GM10266 (cell line): ENCODE measurements around the gene ETV1.

Experiments
- DNase-seq: peaks from one replicate; pipeline ENCODE4 v3.0.0; 2012; ENCODE audit errors: extremely low spot score
- CTCF ChIP-seq: IDR thresholded peaks from 2 replicates; pipeline ENCODE4 v1.5.1; 2012; ENCODE audit warnings: mild to moderate bottlenecking, low read depth; ENCODE audit not compliant: control insufficient read depth, insufficient read depth; ENCODE audit errors: missing control alignments

The ETV1 gene

DNA sequence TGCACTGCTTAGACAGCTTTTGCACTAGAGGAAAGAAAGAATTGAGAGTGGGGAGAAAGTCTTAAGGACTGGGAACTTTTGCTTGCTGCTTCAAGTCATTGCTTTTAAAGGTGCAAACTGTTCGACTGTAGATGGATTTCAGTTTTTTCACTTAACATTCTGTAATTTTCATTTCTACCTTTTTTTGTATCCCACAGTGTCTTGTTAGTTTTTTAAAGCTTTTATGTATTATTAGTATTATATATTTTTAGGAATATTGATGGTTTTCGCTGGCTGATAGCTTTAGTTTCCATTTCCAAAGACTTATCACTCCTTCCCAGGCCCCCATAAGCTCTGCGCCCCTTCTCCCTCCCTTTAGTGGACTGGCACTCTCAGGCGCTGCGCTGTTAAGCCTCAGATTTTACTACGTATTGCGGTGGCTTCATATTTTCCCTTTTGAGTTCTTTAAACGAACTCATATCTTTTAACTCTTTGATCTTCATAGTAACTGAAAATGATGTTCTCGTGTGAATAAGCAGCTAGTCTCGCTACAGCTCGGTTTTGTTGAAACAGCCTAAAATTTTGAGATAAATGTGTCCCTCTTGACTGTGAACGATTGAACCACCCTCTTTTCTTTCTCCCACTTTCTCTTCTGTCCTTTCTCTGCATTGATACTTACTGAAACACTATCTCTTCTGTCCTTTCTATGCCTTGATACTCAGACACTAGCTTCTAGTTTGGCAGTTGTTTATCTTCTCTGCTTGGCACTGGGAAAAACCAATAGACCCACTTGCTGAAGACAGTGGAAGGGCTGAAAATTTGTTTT is 2.5 kb upstream of the ETV1 start:
- no peak for DNase-seq
- no peak for TF ChIP-seq CTCF

GRCh38 chr7:13990984-13991790 is 1.7 kb upstream of the ETV1 start:
- TF ChIP-seq CTCF = no peak
- DNase-seq = peak; percentile 28

DNA sequence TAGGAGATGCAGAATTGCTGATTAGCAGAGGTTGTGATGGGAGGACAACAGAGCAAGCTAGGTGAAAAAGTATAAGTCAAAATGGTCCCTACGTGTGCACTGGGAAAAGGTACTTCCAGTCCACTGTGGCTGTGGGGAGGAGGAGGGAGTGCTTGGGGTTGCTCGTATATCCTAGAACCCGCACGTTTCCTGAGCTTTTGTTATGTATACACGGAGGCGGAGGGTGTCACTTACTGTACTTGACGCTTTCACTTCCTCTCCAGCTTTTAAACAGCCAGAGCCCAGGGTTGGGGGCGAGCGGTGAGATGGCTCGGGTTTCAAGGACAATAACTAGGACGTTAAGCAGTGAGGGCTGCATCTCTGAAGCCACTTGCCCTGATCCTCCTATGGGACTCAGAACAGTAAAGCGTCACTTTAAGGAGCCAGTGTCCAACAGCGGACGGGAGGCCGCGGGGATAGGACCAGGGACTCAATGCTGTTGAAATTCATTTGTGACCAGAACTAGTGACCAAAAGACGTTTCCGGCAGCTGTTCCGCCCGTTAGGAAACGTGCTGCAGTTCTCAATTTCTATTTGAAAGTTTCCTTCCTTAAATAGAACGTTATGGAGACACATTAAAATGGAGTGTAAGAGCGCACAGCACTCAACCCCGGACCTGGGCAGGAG is 985 bp upstream of the ETV1 start:
- TF ChIP-seq CTCF = no peak
- peak; percentile 19 for DNase-seq

DNA sequence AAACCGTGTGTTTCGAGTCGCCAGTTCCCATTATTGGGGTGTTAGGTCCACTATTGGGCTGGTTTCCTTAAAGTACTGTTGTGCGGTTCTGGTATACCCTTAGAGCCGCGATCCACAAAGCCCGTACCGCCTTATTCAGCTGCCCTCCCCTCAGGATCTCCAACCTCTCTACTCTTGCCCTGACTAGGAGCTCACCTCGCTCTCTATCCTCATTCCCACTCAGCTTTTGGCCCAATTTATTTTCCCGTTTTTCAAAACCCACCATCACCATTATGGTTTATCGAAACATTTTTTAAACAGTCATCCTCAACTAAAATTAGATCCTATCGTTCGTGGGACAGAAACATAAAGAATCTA is 461 bp upstream of the ETV1 start:
- no peak for DNase-seq
- TF ChIP-seq CTCF = no peak

DNA sequence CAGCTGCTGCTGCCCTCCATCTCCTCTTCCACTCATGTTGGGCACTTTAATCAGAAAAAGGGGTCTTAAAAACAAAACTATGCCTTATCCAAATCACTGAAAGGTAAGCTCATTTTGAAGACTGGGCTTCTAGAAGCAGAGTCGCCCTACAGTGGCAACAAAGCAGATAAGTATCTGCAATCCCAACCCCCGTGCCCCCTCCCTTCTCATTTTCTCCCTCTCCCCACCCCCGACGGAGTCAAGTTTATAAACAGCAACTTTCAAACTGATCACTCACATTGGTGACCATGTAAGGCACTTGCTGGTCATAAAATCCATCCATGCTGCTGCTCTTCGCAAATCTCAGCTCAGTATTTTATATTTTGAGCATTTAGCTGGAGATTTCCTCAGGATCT is 738 bp downstream of the ETV1 start:
- TF ChIP-seq CTCF = no peak
- DNase-seq = no peak

DNA sequence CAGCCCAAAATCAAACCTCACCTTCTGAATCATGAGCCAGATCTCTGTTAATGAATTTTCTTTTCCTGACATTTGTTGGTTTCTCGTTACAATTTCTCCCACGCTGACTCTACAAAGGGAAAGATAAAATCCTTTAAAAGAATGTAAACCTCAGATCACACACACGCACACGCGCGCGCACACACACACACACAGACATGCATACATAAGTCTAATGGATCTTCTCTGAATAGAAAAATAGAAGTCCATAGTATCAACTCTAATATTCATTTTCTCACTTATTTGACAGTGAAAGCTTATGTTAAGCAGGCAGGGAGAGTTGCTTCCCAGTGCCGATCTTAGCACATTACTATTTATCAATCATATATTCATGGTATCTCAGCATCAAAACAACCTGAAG is 1.4 kb downstream of the ETV1 start:
- TF ChIP-seq CTCF = no peak
- DNase-seq = no peak
